ENCODE data around the gene TTLL10. TPM values are rescaled to one million over a fixed set of nuclear protein-coding genes. Genes with fewer than 3 reads are reported as not detected.

TTLL10 gene
- total and polyA plus RNA-seq, 2 of the 8 experiments (the other 6 are each of a cell fraction or from before 2014, with no cell fraction given) = 1.1 to 1.7 TPM

DNA sequence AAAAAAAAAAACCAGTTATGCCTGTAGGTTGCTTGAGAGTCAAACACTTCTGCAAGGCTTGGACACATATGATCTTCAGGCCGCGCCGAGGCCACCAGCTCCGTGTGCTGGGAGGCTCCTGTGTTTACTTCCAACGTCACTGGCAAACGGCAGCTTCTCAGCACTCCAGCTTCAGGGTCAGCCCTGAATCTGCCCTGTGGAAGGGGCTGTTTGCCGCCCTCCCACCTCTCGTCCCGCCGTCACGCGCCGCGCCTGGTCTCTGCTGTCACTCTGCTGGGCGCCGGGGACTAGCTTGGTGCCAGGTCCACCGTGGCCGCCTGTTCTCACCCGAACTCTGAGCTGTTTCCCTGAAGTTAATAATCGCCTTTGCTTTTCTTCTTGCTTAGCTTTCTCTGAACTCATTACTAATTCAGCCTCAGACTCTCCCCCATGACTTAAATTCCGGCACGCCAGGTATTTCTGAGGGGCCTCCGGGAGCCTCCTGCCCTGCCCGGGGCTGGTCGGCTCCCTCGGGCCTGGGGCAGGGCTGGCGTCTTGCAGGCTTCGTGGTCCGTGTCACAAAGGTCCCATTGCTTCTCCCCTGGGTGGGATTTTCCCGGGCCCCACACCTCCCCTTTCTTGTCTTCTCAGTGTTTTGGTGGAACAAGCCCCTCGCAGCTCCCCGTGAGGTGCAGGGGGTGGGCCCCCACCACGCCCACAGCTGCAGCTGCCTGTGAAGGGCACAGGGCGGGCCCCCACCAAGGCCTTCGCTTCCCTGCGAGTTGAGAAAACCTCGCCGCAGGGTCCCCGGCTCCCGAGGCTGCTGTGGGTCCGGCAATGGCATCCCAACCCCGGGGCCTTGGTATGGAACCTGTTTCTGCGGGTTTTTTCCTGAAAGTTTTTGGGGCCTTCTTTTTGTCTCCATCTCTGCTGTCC, 43.2 kb upstream of the TTLL10 start (continued):
- TF ChIP-seq JUND (IDR thresholded peaks at IDR 0.05; ENCODE audit: low read length) (no peak), NRF1 (IDR thresholded peaks at IDR 0.05; ENCODE audit: low read depth, low read length) (no peak), BRCA1 (IDR thresholded peaks at IDR 0.05; ENCODE audit: low read depth, low read length) (no peak)

Measured in H1 (cell line).